ENCODE measurements around the gene MALSU1. TPM values are rescaled to one million over a fixed set of nuclear protein-coding genes. Genes with fewer than 3 reads are reported as not detected.

MALSU1 gene
- 10 to 100 TPM; 52.1 to 55.5 TPM for total RNA-seq

DNA sequence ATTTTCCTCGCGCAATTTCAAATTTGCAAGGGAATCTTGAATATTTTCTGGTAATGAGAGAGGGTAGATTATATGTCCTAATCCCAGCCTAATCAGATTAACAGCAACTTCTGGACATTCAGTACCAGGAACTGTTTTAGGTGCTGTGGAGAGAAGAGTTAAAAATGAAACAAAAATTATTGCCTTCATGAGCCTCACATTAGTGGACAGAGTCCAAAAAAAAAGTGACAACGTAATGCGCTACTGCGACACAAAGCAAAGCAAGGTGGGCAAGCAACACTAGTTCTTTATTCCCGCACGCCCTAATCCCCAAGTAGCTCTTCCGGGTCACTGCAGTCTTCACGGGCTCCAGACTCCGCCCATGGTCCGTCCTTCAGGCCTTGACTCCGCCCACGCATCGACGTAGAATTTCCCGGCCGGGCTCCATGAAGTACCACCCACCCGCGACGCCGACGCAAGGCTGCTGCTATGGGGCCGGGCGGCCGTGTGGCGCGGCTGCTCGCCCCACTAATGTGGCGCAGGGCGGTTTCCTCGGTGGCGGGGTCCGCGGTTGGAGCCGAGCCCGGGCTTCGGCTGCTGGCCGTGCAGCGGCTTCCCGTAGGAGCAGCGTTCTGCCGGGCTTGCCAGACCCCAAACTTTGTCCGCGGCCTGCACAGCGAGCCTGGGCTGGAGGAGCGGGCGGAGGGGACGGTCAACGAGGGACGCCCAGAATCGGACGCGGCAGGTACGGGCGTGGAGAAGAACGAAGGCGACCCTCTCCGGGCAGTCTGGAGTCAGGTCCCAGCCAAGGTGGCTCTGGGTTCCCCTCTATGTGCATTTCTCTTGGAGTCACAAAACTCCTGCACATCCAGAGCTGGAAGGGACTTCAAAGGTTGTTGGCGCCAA, at the start of gene MALSU1:
Gene MALSU1 (plus strand): TSS at position 455 of the 885 bp plus-strand sequence. CDS start 14 bp downstream, at position 469.
- Histone ChIP-seq H3K4me3 (peak within 1 kb of the TSS; percentile 76 to 79), H3K27ac (peak within 1 kb of the TSS; percentile 63 to 66), H3K36me3 (no peaks in the 10 kb centered on the region), H3K4me1 (replicated peaks) (no peaks in the 10 kb centered on the region), H3K27me3 (replicated peaks; ENCODE audit: insufficient read depth) (no peaks in the 10 kb centered on the region), H3K9me3 (no peaks in the 10 kb centered on the region)
- WGBS = under 1% methylated on average over 54 of the region's 59 CpGs
- TF ChIP-seq CTCF (IDR thresholded peaks at IDR 0.05) (peak in 2 of 4 experiments; percentile 9 to 23), POLR2AphosphoS5 (IDR thresholded peaks at IDR 0.05) (peak; percentile 97), POLR2A (IDR thresholded peaks at IDR 0.05) (peak; percentile 85)
- DNase-seq (ENCODE audit: low spot score) = peak; percentile 96
- intact Hi-C loops (cut with DNase I) = no loop called here

- TF ChIP-seq CTCF (IDR thresholded peaks at IDR 0.05) = no peak
- TF ChIP-seq POLR2A (IDR thresholded peaks at IDR 0.05) = no peak
- no peak for TF ChIP-seq POLR2AphosphoS5 (IDR thresholded peaks at IDR 0.05)
- Histone ChIP-seq H3K9me3 (no peaks in the 10 kb centered on the region), H3K4me3 (no peak overlapping the region), H3K4me1 (replicated peaks) (no peaks in the 10 kb centered on the region), H3K27me3 (replicated peaks; ENCODE audit: insufficient read depth) (peaks cover 12% of the 10 kb centered on the region), H3K36me3 (no peaks in the 10 kb centered on the region), H3K27ac (no peak overlapping the region)
- intact Hi-C loops (cut with DNase I) = no loop called here
- no peak for DNase-seq (ENCODE audit: low spot score)
Measured at GRCh38 chr7:23249486-23249885, 49.7 kb upstream of the MALSU1 start.

- H3K9me3 ChIP-seq = no peaks in the 10 kb centered on the region
- H3K4me3 ChIP-seq = no peak overlapping the region
- TF ChIP-seq POLR2A (IDR thresholded peaks at IDR 0.05) (no peak), CTCF (IDR thresholded peaks at IDR 0.05) (no peak), POLR2AphosphoS5 (IDR thresholded peaks at IDR 0.05) (no peak)
- intact Hi-C loops (cut with DNase I) = no loop called here
- H3K36me3 ChIP-seq = no peaks in the 10 kb centered on the region
- no peak overlapping the region for H3K27ac ChIP-seq
- no peaks in the 10 kb centered on the region for H3K27me3 ChIP-seq (replicated peaks; ENCODE audit: insufficient read depth)
- H3K4me1 ChIP-seq (replicated peaks) = no peaks in the 10 kb centered on the region
- 92% methylated on average over 7 of the region's 7 CpGs for WGBS
- no peak for DNase-seq (ENCODE audit: low spot score)
Measured at GRCh38 chr7:23254051-23254681, 45.0 kb upstream of the MALSU1 start.

DNA sequence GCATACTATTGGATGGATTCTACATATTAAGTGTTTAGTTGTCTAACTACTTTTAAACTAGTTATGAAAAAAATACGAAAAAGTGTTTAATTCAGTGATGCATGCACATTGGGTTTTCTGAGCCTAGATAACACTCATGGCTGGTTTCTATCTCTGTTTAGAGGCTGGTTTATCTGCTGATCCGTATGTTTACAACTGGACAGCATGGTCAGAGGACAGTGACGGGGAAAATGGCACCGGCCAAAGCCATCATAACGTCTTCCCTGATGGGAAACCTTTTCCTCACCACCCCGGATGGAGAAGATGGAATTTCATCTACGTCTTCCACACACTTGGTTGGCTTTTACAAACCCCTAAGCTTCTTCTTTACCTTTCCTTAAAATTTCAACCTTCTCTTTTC, 42.4 kb upstream of the MALSU1 start:
- WGBS = 90% methylated on average over 7 of the region's 7 CpGs
- Histone ChIP-seq H3K9me3 (no peaks in the 10 kb centered on the region), H3K4me1 (replicated peaks) (no peaks in the 10 kb centered on the region), H3K27me3 (replicated peaks; ENCODE audit: insufficient read depth) (no peaks in the 10 kb centered on the region), H3K4me3 (no peak overlapping the region), H3K36me3 (no peaks in the 10 kb centered on the region), H3K27ac (no peak overlapping the region)
- intact Hi-C loops (cut with DNase I) = no loop called here
- TF ChIP-seq POLR2AphosphoS5 (IDR thresholded peaks at IDR 0.05) (no peak), CTCF (IDR thresholded peaks at IDR 0.05) (no peak), POLR2A (IDR thresholded peaks at IDR 0.05) (no peak)
- DNase-seq (ENCODE audit: low spot score) = no peak
